ENCODE measurements around the gene CDCA8.

The CDCA8 gene

GRCh38 chr1:37692078-37692833, at the start of gene CDCA8:
Gene CDCA8 (plus strand): TSS chr1:37692516. CDS start chr1:37692691, 175 bp downstream.
- DNase-seq = peak; percentile 97

- no peak for DNase-seq
Measured at GRCh38 chr1:37647281-37647680, 45.0 kb upstream of the CDCA8 start.

GRCh38 chr1:37650173-37650572, 42.1 kb upstream of the CDCA8 start:
- DNase-seq = no peak

DNA sequence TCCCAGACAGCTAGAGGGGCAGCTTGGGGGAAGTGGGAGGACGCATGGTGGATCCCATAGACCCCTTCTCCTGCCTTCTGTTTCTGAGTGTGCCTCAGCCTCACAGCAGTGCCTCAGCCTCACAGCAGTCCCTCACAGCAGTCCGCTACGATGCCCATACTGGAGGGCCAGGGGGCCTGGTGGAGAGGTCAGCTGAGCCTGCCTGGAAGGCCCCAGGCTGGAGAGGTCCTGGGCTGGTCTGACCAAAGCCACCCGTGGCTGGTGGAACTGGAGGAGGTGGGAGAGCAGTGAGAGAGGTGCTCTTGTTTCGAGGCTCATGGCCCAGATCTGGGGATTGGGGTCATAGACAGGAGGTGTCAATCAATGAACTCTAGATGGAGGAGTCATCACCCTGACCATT, 41.6 kb upstream of the CDCA8 start:
- no peak for DNase-seq

- DNase-seq = no peak
Measured at GRCh38 chr1:37651803-37652202, 40.5 kb upstream of the CDCA8 start.

DNA sequence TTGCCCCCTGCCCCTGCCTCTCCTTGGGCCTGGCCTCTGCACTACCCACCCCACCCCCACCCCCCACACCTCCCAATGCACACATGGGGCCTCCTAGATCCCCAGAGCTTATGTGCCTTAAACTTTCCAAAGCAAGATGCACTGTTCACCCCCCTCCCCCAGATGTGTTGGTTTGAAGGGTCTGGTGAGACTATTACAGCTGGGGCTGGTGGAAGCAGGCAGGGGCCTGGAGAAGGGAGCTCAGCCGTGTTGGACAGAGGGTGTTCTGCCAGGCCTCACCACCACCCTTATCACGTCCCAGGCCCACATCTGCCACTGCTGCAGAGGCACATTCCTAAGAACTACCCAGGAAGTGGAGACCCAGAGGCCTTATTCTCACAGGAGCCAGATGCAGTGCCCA, 39.3 kb upstream of the CDCA8 start:
- no peak for DNase-seq

DNA sequence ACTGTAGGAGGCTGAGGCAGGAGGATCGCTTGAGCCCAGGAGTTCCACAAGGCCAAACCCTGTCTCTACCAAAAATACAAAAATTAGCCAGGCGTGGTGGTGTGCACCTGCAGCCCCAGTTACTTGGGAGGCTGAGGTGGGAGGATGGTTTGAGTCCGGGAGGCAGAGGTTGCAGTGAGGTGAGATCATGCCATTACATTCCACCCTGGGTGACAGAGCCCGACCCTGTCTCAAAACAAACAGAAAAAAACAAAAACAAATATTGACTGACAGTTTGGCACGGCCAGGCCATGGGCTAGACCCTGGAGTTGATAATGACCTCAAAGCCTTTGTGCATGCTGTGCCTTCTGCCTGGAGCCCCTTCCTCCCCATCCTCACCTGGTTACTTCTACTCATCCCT, 38.4 kb upstream of the CDCA8 start:
- no peak for DNase-seq

- DNase-seq = no peak
Measured at GRCh38 chr1:37655274-37655673, 37.0 kb upstream of the CDCA8 start.

DNA sequence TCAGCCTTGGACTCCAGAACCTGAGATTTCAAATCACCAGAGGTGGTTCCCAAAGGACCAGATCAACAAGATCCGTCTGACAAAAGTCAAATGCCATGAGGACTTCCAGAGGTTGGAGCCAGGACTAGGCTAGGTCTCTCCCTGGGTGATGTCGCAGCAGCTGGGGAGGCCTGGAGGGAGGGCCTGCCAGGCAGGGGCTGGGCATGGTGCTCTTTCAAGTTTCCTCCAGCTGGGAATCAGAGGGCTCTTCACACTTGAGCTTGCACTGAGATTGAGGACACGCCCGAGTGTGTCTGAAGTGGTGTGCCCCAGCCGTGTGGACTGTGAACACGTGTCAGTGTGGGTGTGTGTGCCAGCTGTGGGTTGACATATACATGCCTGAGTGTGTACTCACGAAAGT, 36.3 kb upstream of the CDCA8 start:
- DNase-seq = no peak

DNA sequence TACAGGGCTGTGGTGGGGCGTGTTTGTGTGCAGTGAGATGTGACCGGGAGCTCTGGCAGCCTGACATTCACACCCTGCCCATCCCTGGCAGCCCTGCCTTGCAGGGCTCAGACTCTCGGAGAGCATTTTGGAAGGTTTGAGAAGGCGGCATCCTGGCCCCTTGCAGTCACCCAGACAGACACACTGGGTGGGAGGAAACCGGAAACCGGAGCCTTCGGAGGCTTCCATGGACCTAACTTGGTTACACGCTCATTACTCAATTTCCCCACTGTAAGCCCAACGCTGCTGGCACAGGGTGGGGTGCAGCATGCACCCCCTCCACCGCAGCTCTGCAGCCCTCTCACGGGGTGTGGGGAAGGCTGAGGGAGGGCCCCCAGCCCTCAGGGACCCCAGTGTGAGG, 35.4 kb upstream of the CDCA8 start:
- no peak for DNase-seq

DNA sequence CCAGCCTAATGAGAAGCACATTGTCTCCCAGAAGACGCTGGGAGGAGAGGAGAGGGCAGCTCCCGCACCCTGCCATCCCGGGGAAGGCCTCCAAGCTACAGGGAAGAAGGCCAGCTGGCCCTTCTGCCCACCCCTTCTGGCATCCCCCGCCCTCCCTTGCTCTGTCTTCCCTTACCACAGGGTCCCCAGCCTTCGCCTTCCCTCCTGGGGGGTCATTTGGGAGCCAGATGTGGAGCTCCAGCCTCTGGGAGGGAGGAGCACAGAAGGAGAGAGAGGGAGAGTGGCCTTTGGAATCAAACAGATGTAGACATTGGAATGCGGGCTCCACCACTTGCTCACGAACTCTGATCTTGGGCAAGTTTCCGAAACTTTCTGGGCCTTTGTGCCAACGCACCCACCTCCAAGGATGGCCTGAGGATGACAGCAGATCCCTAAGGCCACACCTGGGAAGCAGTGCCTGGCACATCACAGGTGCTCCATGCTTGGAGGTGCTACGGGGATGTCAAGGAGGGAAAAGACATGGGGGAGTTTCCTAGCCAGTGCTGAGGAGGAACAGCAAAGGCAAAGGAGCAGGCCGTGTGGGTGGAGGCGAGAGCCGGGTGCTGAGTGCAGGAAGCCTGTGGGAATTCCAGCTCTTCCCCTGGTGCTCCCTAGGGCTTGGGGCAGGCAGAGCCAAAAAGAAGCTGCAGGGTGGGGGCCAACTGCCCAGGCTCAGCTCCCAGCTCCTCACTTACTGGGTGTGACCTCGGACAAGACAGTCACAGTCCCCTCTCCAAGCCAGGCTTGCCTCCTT, 34.5 kb upstream of the CDCA8 start:
- no peak for DNase-seq

GRCh38 chr1:37658486-37658885, 33.8 kb upstream of the CDCA8 start:
- DNase-seq = no peak

- DNase-seq = no peak
Measured at GRCh38 chr1:37660664-37661063, 31.7 kb upstream of the CDCA8 start.

DNA sequence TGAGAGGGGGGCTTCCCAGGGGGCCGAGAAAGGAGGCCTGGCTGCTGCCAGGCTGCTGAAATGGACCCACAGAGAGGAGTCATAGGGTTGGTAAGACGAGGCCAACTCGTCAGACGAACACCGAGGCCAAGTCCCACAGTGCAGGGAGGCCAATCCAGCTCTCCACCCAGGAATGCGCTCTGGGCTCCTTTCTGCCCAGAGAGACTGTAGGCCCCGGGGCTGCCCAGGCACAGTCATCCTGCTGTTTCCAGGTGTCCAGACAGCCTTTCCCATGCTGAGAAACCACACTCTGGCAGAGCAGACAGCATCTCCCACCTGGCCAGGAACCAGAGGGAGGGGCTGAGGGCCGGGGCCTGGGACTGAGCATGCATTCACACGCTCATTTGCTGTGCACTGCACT, 30.9 kb upstream of the CDCA8 start:
- no peak for DNase-seq

DNA sequence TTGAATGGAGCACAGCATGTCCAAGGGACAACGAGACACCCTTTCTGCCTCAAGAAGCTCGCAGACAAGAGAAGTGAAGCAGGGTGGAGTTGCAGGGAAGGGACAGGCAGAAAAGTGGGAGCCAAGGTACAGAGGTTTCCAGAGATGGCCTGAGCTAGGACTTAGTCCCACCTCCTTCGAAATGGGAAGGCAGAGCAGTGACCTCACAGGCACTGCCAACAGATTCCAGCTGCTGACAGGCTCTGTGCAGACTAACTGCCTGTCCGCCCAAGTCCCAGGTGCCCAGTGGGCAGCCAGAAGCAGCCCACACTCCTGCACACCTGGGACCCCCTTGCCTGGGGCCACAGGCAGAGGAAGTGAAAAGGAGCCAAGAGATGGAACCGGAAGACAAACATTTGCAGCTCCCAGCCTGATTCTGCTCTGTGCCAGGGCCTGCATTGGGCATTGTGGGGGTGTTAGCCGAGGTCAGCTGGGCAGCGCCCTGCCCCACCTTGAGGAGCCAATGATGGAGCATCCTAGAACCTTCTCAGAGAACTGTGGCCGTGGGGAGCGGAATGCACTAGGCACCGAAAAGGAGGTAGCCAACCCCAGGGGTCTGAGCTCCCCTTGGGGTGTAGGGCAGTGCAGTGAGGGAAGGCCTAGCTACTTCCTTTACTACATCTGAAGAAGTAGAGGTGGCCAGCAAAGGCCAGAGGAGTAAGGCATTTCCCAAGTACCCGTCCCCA, 30.1 kb upstream of the CDCA8 start:
- no peak for DNase-seq

GRCh38 chr1:37663426-37664000, 28.8 kb upstream of the CDCA8 start:
- no peak for DNase-seq

DNA sequence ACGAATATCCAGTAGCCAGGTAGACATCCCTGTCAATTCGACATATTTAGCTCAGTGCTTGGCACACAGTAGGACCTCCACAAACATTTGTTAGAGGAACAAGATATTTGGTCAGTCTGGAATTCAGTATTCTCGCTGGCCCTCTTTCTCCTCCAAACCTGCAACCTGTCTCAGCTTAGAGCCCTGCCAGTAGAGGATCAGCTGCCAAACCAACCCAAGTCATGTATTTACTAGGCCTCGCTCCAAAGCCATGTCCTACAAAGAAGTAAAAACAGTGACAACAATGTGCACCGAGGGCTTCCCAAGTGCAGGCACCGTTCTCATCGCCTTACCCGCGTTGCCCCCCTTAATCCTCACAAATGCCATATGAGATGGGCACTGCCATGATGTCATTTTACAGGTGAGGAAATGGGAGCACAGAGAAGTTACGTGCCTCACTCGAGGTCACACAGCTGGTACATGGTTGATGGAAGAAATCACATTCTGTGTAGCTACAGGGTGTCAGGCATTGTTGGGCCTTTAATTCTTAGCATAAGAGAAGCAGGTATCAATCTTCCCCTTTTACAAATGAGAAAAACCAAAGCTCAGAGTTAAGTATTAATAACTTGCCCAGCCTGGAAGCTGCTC, 26.0 kb upstream of the CDCA8 start:
- DNase-seq = no peak

DNA sequence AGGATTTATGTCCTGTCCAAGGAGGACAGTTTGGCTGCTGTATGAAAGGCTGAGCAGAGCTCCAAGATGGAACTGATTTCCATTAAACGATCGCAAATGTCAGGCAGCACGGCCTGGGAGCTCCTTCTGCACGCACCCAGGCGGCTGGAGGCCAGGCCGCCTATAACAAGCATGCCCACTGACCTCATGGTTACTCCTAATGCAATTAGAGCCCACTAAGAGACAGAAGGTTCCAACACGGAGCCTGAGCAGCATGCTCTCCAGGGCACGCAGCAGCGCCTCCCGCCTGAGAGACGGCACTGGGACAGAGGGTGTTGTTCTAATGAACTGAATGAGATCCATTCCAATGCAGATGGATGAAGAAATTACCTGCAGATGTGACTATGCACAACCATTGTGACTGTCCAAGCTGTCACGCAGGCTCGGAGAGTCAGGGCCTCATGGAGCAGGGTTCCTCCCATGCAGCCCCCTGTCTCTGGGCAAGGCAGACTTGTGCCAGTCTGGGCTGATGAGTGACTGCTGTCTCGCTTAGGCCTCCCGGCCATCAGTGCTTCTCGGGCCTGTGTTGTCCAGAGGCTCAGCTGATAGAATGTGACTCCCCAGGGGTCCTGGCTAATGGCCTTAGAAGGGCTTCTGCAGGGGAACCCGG, 25.2 kb upstream of the CDCA8 start:
- DNase-seq = no peak

- no peak for DNase-seq
Measured at GRCh38 chr1:37670133-37670532, 22.2 kb upstream of the CDCA8 start.

DNA sequence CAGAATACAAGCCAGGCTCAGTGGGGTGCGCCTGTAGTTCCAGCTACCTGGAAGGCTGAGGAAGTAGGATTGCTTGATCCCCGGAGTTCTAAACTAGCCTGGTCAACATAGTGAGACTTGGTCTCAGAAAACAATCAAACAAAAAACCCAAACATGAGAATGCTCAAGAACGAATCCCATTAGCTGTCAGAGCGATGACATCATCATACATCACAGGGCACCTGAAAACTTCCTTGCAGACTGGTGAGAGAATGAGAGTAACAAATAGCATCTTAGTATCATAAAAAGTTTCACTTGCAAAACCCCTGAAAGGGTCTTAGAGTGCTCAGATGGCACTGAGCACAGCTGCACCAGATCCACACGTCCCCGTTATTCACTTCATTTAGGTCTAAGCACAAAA, 21.1 kb upstream of the CDCA8 start:
- DNase-seq = no peak

DNA sequence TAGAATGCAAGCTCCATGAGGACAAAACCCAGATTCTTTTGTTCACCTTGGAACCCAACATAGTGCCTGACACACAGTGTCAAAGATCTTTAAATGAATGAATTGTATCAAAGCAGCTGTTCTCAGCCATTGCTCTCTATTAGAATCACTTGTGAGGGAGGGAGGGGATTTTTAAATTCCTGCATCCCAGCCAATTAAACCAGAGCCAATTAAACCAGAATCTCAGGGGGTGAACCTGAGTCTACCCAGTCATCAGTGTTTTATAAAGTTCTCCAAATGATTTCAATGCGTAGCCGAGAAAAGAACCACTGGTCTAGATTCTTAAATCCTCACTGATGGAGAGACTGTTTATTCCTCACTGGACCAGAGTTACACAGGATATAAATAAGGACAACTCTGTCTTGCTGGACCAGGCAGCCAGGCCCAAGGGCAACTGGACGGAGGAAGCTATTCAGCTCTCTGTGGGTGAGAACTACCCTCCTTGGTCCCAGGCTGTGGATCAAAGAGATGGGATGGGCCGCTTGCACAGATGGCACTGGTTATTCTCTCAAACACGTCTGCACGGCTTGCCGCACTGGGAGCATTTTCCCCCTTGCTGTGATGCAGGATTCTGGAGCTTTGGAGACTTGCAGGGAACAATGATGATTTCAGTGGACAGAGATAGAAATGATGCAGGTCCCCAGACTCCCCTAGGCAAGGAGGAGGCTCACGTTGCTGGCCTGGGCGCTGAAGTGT, 20.0 kb upstream of the CDCA8 start:
- no peak for DNase-seq

DNA sequence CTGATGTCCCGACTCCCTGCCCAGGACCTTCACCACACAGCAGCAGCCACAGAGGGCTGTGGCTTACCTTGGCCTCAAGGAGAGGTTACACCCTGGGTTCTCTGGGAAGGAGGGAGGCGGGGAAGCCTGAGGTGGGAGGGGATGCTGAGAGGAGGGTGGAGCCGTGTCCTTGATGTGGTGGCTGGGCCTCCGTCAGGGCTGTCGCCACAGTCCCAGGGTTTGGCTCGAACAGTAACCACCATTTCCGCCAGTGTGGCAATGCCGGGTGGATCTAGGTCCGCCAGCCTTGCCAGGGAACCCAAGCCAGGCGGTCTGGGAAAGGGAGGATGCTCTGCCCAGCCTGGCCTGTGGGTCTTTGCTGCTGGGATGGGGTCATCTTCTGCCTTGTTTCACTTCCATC, 18.4 kb upstream of the CDCA8 start:
- DNase-seq = peak; percentile 22
